GM19043 (cell line): ENCODE data around the gene C12orf57.

Experiments used
- ATAC-seq: cut with Tn5 transposase; IDR thresholded peaks from one replicate; pipeline ENCODE4 v1.9.1; 2021; ENCODE audit warnings: low read depth; ENCODE audit not compliant: unreplicated experiment

Gene C12orf57

GRCh38 chr12:6936636-6937480 is 7.0 kb upstream of the C12orf57 start:
- ATAC-seq, result no peak

- peak; percentile 93 for ATAC-seq
These were observed 6.1 kb upstream of the C12orf57 start for GRCh38 chr12:6937481-6938352.

DNA sequence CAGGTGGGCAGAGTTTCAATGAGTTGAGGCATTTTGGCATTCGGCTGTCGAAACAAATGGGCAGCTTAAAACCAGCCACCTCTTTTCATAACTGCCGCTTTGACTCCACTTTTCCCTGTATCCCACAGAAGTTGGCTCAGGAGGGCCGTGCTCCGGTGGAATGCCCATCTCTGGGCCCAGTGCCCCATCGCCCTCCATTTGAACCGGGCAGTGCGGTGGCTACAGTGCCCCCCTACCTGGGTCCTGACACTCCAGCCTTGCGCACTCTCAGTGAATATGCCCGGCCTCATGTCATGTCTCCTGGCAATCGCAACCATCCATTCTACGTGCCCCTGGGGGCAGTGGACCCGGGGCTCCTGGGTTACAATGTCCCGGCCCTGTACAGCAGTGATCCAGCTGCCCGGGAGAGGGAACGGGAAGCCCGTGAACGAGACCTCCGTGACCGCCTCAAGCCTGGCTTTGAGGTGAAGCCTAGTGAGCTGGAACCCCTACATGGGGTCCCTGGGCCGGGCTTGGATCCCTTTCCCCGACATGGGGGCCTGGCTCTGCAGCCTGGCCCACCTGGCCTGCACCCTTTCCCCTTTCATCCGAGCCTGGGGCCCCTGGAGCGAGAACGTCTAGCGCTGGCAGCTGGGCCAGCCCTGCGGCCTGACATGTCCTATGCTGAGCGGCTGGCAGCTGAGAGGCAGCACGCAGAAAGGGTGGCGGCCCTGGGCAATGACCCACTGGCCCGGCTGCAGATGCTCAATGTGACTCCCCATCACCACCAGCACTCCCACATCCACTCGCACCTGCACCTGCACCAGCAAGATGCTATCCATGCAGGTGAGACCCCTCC is 5.2 kb upstream of the C12orf57 start:
- ATAC-seq, result no peak

DNA sequence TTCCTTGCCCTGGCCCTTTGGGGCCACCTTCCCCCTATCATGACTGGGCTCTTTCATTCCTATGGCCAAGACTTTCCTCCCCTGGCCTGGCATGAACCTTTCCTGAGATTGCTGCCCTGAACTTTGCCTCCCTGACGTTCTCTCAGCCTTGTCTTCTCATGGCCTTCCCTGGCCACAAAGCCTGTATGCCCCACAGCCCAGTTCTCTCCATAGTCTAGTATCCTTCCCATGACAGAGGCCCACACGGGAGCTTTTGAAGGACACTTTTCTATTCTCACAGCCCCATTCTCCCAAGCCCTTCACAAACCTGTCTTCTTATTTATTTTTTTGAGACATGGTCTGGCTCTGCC is 4.7 kb upstream of the C12orf57 start:
- no peak for ATAC-seq

DNA sequence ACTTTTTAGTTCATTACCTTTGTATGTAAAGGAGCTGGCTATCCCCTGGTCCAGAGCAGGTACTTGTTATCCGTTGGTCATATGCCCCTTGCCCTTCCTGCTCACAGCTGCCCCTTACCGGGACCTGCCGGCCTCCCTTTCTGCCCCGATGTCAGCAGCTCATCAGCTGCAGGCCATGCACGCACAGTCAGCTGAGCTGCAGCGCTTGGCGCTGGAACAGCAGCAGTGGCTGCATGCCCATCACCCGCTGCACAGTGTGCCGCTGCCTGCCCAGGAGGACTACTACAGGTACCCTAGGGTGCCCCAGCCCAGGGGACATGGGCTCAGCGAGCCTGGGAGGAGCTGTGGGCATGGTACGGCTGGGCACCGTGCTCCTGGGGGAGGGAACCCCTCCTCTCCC is 2.6 kb upstream of the C12orf57 start:
- no peak for ATAC-seq

- no peak for ATAC-seq
These were observed 2.0 kb upstream of the C12orf57 start for GRCh38 chr12:6941782-6942181.

- no peak for ATAC-seq
These were observed 1.5 kb upstream of the C12orf57 start for GRCh38 chr12:6942331-6942665.

DNA sequence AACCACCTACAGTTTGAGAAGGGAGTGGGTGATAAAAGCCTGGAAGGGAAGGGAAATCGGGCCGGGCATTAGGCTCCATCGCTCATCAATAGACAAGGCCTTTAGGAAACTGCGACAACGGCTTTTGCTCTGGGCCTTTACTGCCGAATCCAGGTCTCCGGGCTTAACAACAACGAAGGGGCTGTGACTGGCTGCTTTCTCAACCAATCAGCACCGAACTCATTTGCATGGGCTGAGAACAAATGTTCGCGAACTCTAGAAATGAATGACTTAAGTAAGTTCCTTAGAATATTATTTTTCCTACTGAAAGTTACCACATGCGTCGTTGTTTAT is 467 bp upstream of the C12orf57 start:
- ATAC-seq, result peak; percentile 23

DNA sequence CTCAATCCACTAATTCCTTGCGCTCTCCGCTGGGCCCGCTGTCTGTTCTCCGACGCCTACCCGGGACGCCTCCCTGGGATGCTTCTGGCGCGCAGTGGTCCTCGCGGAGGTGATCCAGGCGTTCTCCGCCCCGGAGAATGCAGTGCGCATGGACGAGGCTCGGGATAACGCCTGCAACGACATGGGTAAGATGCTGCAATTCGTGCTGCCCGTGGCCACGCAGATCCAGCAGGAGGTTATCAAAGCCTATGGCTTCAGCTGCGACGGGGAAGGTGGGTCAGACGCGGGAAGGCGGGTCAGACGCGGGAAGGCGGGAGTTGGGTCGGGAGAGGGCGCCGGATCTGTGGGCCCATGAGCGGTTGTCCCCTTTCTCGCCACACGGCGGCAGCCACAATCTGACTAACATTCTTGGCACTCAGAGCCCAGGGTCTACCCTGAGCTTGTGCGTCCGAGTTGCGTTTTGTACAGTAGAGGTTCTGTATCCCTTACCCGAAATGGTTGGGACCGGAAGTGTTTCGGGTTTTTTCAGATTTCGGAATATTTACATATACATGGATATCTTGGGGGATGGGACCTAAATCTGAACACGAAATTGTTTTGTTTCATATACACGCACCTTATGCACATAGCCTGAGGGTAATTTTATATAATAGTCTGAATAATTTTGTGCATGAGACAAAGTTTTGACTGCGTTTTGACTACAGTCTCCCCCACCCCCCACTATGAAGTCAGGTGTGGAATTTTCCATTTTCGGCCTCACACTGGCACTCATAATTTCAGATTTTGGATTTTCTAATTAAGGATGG is 762 bp downstream of the C12orf57 start:
- ATAC-seq, result peak; percentile 23

GRCh38 chr12:6945613-6946012 is 1.8 kb downstream of the C12orf57 start:
- no peak for ATAC-seq

GRCh38 chr12:6946033-6946919 is 2.5 kb downstream of the C12orf57 start:
- peak; percentile 25 for ATAC-seq

DNA sequence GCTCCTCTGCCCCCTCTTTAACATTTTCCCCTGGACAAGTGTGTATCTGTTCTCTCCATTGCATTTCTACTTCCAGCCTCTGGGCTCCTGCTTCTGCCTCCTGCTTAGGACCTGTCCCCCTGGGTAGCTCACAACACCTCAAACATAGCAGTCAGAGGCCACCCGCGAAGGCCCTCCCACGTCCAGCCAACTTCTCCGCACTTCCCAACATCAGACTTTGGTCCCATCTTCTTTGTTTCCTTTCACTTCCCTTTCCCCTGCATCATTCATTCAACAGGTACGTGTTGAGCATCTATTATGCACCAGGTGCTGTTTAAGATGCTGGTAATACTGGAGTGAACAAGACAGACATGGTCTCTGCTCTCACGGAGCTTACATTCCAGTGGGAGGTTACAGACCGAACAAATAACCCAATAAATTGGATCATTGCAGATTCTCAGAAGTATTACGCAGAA is 3.1 kb downstream of the C12orf57 start:
- ATAC-seq, result no peak

DNA sequence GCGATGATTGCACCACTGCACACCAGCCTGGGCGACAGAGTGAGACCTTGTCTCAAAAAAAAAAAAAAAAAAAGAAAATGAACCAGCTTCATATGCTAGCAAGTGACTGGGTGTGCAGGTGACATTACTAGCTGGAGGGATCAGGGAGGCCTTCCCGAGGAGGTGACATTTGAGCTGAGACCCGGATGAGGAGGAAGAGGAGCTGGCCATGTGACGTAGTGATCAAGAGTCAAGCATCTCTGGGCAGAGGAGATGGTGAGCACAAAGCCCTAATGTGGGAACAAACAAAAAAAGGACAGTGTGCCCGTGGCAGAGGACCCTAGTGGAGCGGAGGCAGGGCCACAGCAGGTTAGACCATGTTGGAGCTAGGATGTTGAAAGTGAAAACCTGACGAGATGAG is 3.8 kb downstream of the C12orf57 start:
- ATAC-seq, result no peak

DNA sequence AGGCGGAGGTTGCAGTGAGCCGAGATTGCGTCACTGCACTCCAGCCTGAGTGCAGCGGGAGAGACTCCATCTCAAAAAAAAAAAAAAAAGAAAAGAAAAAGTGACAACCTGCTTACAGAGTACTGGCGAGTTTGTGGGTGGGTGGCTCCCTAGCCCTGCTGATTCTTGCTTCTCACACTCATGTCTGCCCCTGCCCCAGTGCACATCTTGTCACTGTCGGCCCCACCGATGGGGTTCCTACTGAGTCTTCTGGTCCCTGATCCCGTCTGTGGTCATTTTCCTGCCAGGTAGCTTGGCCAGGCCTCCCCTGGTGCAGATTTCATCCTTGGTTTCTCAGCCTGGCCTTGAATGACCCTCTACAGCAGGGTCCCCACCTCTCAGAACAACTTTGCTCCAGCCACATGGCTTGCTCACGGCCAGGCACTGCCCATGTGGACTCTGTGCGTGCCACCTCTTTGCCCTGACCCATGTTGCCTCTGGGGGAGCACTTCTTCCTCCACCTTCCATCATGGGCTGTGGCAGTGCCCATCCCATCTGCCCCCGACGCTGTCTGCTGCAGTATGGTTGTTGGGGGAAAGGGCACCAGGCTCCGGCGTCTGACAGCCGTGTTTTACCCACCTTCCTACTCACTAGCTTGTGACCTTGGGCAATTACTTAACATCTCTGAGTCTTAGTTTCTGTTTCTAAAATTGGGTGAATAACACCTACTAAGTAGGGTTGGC is 5.2 kb downstream of the C12orf57 start:
- ATAC-seq, result no peak

DNA sequence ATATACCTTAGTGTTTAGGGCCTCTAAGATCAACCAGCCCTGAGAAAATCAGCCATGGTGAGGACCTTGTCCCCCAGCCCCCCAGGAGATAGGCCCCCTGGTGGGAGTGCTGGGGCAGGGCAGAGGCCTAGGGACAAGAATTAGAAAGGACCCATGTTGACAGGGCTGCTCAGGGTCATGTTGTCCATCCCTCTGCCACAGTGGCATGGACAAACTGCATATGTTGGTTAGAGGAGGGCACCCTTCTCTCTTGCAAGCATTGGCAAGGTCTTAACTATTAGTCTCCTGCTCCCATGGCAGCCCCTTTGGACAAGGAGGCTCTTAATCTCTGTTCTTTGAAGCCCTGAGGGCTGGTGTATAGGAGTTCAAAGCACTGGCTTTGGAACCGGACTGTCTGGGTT is 6.6 kb downstream of the C12orf57 start:
- ATAC-seq, result no peak

GRCh38 chr12:6950811-6951540 is 7.2 kb downstream of the C12orf57 start, which contains the start of gene PTPN6:
TSS of gene PTPN6 (plus strand) at chr12:6951356. CDS start at chr12:6951513, 157 bp downstream.
- no peak for ATAC-seq

DNA sequence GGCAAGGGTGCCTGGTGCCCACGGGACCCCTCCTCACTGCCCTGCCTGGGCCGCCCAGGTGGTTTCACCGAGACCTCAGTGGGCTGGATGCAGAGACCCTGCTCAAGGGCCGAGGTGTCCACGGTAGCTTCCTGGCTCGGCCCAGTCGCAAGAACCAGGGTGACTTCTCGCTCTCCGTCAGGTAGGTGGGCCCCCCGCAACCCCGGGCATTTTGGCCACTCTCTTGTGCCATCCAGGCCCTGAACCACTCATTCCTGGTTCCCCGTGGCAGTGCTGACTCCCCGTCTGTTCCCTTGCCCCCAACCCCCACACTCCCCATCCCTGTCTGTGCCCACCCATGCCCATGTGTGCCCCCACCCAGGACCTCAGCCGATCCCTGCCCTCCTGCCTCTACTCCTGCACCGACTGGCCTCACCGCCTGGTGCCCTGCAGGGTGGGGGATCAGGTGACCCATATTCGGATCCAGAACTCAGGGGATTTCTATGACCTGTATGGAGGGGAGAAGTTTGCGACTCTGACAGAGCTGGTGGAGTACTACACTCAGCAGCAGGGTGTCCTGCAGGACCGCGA is 7.8 kb downstream of the C12orf57 start:
- no peak for ATAC-seq
